22Rv1 (cell line): ENCODE data around the gene CSF3R.

Experiments
- H3K27ac ChIP-seq: fragments of 450-650 bp; 2 replicates; pipeline ENCODE4 v1.5.1; 2017
- CTCF ChIP-seq: fragments of 450-650 bp; IDR thresholded peaks from 2 replicates; pipeline ENCODE4 v1.5.1; 2017; ENCODE audit warnings: mild to moderate bottlenecking
- ZFX ChIP-seq: fragments of 450-650 bp; IDR thresholded peaks from 2 replicates; pipeline ENCODE4 v1.6.1; 2017; ENCODE audit warnings: antibody characterized with exemption, borderline replicate concordance

Gene CSF3R

GRCh38 chr1:36482724-36483388, at the start of gene CSF3R:
Gene CSF3R (minus strand): TSS chr1:36482913. CDS start chr1:36479496, 3,417 bp downstream.
- H3K27ac ChIP-seq = no peak within 1 kb of the TSS
- no peak for TF ChIP-seq CTCF
- no peak for TF ChIP-seq ZFX

- TF ChIP-seq CTCF (no peak), ZFX (no peak)
- H3K27ac ChIP-seq = no peak overlapping the region
These were observed 49.1 kb upstream of the CSF3R start for GRCh38 chr1:36531833-36532232.

GRCh38 chr1:36530791-36531190, 48.1 kb upstream of the CSF3R start:
- TF ChIP-seq CTCF = no peak
- TF ChIP-seq ZFX = no peak
- no peak overlapping the region for H3K27ac ChIP-seq

- TF ChIP-seq ZFX = no peak
- TF ChIP-seq CTCF = no peak
- no peak overlapping the region for H3K27ac ChIP-seq
These were observed 47.5 kb upstream of the CSF3R start for GRCh38 chr1:36530261-36530660.

GRCh38 chr1:36529769-36530260, 47.1 kb upstream of the CSF3R start:
- TF ChIP-seq CTCF (no peak), ZFX (no peak)
- H3K27ac ChIP-seq = no peak overlapping the region

GRCh38 chr1:36528361-36529349, 45.9 kb upstream of the CSF3R start:
- no peak overlapping the region for H3K27ac ChIP-seq
- TF ChIP-seq CTCF = peak; percentile 38
- no peak for TF ChIP-seq ZFX

- no peak for TF ChIP-seq ZFX
- TF ChIP-seq CTCF = no peak
- H3K27ac ChIP-seq = no peak overlapping the region
These were observed 42.5 kb upstream of the CSF3R start for GRCh38 chr1:36525166-36525565.
